SK-N-SH treated with all-trans-retinoic acid at 6 μM for 48 hours (cell line): Measurements from ENCODE around the gene MYO1B.

Experiments used
- ATAC-seq: fragments of 200-7000 bp; cut with Tn5 transposase; 3 replicates; pipeline ENCODE4 v1.9.1; 2020; ENCODE audit warnings: mild to moderate bottlenecking, moderate library complexity
- ARNTL ChIP-seq: fragments of 450-650 bp; formaldehyde crosslinking; IDR thresholded peaks from 2 replicates; pipeline ENCODE4 v1.5.0; 2020; ENCODE audit warnings: low read depth, mild to moderate bottlenecking, moderate library complexity, borderline replicate concordance
- BACH2 ChIP-seq: fragments of 250-450 bp; sonication (Bioruptor Pico); IDR thresholded peaks from 2 replicates; pipeline ENCODE4 v1.9.0; 2021; ENCODE audit warnings: mild to moderate bottlenecking, borderline replicate concordance
- CSDC2 ChIP-seq: fragments of 250-450 bp; sonication (Bioruptor Pico); IDR thresholded peaks from 2 replicates; pipeline ENCODE4 v1.5.0; 2020; ENCODE audit warnings: mild to moderate bottlenecking, moderate library complexity
- ESRRG ChIP-seq: fragments of 250-450 bp; sonication (Bioruptor Pico); IDR thresholded peaks from 2 replicates; pipeline ENCODE4 v1.6.1; 2021; ENCODE audit warnings: mild to moderate bottlenecking
- GLIS3 ChIP-seq: fragments of 250-450 bp; sonication (Bioruptor Pico); IDR thresholded peaks from 2 replicates; pipeline ENCODE4 v1.5.0; 2020; ENCODE audit warnings: mild to moderate bottlenecking, moderate library complexity
- ISL1 ChIP-seq: fragments of 250-450 bp; sonication (Bioruptor Pico); IDR thresholded peaks from 2 replicates; pipeline ENCODE4 v2.1.2; 2022; ENCODE audit warnings: mild to moderate bottlenecking, moderate library complexity
- OSR1 ChIP-seq: fragments of 250-450 bp; sonication (Bioruptor Pico); IDR thresholded peaks from 2 replicates; pipeline ENCODE4 v1.8.0; 2022; ENCODE audit warnings: moderate library complexity, mild to moderate bottlenecking, inconsistent platforms
- RARB ChIP-seq: fragments of 250-450 bp; sonication (Bioruptor Pico); IDR thresholded peaks from 2 replicates; pipeline ENCODE4 v1.8.0; 2021; ENCODE audit warnings: mild to moderate bottlenecking, moderate library complexity
- SNAI2 ChIP-seq: fragments of 250-450 bp; sonication (Bioruptor Pico); IDR thresholded peaks from 2 replicates; pipeline ENCODE4 v1.5.0; 2020; ENCODE audit warnings: mild to moderate bottlenecking, moderate library complexity
- TCF4 ChIP-seq: fragments of 250-450 bp; sonication (Bioruptor Pico); IDR thresholded peaks from 2 replicates; pipeline ENCODE4 v1.8.0; 2021; ENCODE audit warnings: mild to moderate bottlenecking, moderate library complexity, borderline replicate concordance
- TOX ChIP-seq: fragments of 250-450 bp; sonication (Bioruptor Pico); IDR thresholded peaks from 2 replicates; pipeline ENCODE4 v1.8.0; 2021; ENCODE audit warnings: mild to moderate bottlenecking, moderate library complexity, borderline replicate concordance
- ZFP3 ChIP-seq: fragments of 250-450 bp; sonication (Bioruptor Pico); IDR thresholded peaks from 2 replicates; pipeline ENCODE4 v1.5.0; 2020; ENCODE audit warnings: mild to moderate bottlenecking, moderate library complexity
- ZFP30 ChIP-seq: fragments of 450-650 bp; formaldehyde crosslinking; IDR thresholded peaks from 2 replicates; pipeline ENCODE4 v1.5.0; 2022; ENCODE audit warnings: mild to moderate bottlenecking, moderate library complexity
- ZNF565 ChIP-seq: fragments of 450-650 bp; formaldehyde crosslinking; conservative IDR thresholded peaks from 2 replicates; pipeline ENCODE4 v1.5.0; 2020; ENCODE audit warnings: low read depth, mild to moderate bottlenecking, moderate library complexity
- ZNF8 ChIP-seq: fragments of 450-650 bp; formaldehyde crosslinking; IDR thresholded peaks from 2 replicates; pipeline ENCODE4 v1.5.0; 2020; ENCODE audit warnings: mild to moderate bottlenecking, moderate library complexity
- TF ChIP-seq, protein P1 (sequence below): fragments of 250-450 bp; sonication (Bioruptor Pico); IDR thresholded peaks from 2 replicates; pipeline ENCODE4 v1.5.0; 2020; ENCODE audit warnings: mild to moderate bottlenecking, moderate library complexity
- TF ChIP-seq, protein P2 (sequence below): fragments of 250-450 bp; sonication (Bioruptor Pico); IDR thresholded peaks from 2 replicates; pipeline ENCODE4 v1.5.1; 2021; ENCODE audit warnings: mild to moderate bottlenecking, moderate library complexity
- TF ChIP-seq, protein P3 (sequence below): fragments of 250-450 bp; sonication (Bioruptor Pico); IDR thresholded peaks from 2 replicates; pipeline ENCODE4 v1.8.0; 2021; ENCODE audit warnings: low read depth, mild to moderate bottlenecking, moderate library complexity, borderline replicate concordance
- TF ChIP-seq, protein P4 (sequence below): fragments of 250-450 bp; sonication (Bioruptor Pico); IDR thresholded peaks from 2 replicates; pipeline ENCODE4 v1.8.0; 2020; ENCODE audit warnings: mild to moderate bottlenecking, moderate library complexity, borderline replicate concordance

The MYO1B gene

DNA sequence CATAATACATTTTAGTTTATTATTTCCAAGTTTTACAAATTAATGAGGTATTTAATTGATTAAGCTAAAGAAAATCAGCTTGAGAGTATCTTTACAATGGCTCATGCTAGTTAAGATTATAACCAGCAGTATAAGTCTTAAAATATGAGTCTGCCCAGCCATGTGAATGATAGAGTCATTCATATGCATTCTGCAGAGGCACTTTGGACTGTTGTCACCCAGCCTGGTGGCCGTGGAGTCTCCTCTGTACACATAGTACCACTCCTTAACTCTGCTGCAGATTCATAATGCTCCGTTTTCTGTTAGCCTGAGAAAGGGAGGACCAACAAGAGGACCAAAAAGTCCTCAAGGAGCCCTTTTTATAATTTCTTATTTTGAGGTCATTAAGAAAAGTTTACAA lies 148.8 kb downstream of the MYO1B start:
- no peak for ATAC-seq
- TF ChIP-seq, protein P1, sequence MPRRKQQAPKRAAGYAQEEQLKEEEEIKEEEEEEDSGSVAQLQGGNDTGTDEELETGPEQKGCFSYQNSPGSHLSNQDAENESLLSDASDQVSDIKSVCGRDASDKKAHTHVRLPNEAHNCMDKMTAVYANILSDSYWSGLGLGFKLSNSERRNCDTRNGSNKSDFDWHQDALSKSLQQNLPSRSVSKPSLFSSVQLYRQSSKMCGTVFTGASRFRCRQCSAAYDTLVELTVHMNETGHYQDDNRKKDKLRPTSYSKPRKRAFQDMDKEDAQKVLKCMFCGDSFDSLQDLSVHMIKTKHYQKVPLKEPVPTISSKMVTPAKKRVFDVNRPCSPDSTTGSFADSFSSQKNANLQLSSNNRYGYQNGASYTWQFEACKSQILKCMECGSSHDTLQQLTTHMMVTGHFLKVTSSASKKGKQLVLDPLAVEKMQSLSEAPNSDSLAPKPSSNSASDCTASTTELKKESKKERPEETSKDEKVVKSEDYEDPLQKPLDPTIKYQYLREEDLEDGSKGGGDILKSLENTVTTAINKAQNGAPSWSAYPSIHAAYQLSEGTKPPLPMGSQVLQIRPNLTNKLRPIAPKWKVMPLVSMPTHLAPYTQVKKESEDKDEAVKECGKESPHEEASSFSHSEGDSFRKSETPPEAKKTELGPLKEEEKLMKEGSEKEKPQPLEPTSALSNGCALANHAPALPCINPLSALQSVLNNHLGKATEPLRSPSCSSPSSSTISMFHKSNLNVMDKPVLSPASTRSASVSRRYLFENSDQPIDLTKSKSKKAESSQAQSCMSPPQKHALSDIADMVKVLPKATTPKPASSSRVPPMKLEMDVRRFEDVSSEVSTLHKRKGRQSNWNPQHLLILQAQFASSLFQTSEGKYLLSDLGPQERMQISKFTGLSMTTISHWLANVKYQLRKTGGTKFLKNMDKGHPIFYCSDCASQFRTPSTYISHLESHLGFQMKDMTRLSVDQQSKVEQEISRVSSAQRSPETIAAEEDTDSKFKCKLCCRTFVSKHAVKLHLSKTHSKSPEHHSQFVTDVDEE (CRISPR knock-in tag), result no peak

DNA sequence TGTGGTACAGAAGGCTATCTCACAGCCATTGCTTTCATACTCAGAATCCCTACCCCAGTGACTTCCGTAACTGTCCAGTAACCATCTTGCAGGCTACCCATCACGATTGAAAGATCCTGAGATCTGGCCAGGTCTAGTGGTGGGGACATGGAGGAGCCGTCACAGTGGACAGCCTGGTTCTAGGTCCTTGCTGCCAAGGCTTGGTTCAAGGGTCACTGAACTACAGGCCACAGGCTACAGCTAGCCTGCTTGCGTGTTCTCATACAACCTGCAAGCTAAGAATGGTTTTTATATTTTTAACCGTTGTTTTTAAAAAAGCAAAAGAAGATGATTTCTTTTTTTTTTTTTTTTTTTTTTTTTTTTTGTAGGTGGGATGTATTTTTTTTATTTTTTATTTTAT lies 151.6 kb downstream of the MYO1B start:
- no peak for ATAC-seq
- TF ChIP-seq ESRRG (CRISPR knock-in tag) (no peak), RARB (CRISPR knock-in tag) (no peak), ZNF565 (CRISPR knock-in tag) (no peak), GLIS3 (CRISPR knock-in tag) (no peak), SNAI2 (CRISPR knock-in tag) (no peak), ISL1 (CRISPR knock-in tag) (no peak), TCF4 (CRISPR knock-in tag) (no peak)
- TF ChIP-seq, protein P2, sequence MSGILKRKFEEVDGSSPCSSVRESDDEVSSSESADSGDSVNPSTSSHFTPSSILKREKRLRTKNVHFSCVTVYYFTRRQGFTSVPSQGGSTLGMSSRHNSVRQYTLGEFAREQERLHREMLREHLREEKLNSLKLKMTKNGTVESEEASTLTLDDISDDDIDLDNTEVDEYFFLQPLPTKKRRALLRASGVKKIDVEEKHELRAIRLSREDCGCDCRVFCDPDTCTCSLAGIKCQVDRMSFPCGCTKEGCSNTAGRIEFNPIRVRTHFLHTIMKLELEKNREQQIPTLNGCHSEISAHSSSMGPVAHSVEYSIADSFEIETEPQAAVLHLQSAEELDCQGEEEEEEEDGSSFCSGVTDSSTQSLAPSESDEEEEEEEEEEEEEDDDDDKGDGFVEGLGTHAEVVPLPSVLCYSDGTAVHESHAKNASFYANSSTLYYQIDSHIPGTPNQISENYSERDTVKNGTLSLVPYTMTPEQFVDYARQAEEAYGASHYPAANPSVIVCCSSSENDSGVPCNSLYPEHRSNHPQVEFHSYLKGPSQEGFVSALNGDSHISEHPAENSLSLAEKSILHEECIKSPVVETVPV (CRISPR knock-in tag), result no peak
- TF ChIP-seq, protein P3, sequence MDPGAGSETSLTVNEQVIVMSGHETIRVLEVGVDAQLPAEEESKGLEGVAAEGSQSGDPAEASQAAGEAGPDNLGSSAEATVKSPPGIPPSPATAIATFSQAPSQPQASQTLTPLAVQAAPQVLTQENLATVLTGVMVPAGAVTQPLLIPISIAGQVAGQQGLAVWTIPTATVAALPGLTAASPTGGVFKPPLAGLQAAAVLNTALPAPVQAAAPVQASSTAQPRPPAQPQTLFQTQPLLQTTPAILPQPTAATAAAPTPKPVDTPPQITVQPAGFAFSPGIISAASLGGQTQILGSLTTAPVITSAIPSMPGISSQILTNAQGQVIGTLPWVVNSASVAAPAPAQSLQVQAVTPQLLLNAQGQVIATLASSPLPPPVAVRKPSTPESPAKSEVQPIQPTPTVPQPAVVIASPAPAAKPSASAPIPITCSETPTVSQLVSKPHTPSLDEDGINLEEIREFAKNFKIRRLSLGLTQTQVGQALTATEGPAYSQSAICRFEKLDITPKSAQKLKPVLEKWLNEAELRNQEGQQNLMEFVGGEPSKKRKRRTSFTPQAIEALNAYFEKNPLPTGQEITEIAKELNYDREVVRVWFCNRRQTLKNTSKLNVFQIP (CRISPR knock-in tag), result no peak

DNA sequence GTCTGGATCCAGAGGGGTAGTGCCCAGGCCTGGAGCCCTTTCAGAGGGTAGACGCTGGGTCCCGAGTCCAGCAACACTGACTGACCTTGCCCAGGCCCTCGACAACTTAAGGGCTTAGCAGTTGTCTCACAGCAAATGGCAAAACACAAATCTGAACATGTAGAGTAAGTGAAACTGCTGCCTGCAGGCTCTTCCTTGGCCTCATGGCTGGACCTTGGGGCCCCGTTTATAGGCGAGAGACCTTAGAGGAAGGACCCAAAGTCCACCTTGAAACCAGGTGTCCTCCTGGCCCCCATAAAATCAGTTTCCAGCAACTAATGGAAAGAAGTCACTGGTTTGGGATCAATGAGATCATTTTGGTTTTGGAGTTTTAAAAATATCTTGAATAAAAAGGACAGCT lies 154.4 kb downstream of the MYO1B start:
- TF ChIP-seq OSR1 (CRISPR knock-in tag), result no peak
- TF ChIP-seq ZNF8 (CRISPR knock-in tag), result no peak
- TF ChIP-seq ZFP3 (CRISPR knock-in tag), result no peak
- no peak for TF ChIP-seq SNAI2 (CRISPR knock-in tag)
- no peak for TF ChIP-seq TOX (CRISPR knock-in tag)
- TF ChIP-seq, protein P4, sequence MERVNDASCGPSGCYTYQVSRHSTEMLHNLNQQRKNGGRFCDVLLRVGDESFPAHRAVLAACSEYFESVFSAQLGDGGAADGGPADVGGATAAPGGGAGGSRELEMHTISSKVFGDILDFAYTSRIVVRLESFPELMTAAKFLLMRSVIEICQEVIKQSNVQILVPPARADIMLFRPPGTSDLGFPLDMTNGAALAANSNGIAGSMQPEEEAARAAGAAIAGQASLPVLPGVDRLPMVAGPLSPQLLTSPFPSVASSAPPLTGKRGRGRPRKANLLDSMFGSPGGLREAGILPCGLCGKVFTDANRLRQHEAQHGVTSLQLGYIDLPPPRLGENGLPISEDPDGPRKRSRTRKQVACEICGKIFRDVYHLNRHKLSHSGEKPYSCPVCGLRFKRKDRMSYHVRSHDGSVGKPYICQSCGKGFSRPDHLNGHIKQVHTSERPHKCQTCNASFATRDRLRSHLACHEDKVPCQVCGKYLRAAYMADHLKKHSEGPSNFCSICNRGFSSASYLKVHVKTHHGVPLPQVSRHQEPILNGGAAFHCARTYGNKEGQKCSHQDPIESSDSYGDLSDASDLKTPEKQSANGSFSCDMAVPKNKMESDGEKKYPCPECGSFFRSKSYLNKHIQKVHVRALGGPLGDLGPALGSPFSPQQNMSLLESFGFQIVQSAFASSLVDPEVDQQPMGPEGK (CRISPR knock-in tag), result no peak
- TF ChIP-seq TCF4 (CRISPR knock-in tag), result no peak
- TF ChIP-seq ZNF565 (CRISPR knock-in tag), result no peak
- TF ChIP-seq, protein P1 (CRISPR knock-in tag), result no peak
- no peak for TF ChIP-seq RARB (CRISPR knock-in tag)
- no peak for TF ChIP-seq ARNTL (CRISPR knock-in tag)
- TF ChIP-seq ZFP30 (CRISPR knock-in tag), result no peak
- TF ChIP-seq BACH2 (CRISPR knock-in tag), result no peak
- TF ChIP-seq GLIS3 (CRISPR knock-in tag), result no peak
- no peak for TF ChIP-seq CSDC2
- TF ChIP-seq, all 23 proteins: peak for 0
- no peak for ATAC-seq
